Endothelial cell of umbilical vein (primary cell): ENCODE data around the gene PDCD1. TPM values are rescaled to one million over a fixed set of nuclear protein-coding genes. Genes with fewer than 3 reads are reported as not detected.

Experiments used
- BruUV-seq: library from RNA; stranded (reverse); fragments of 400-500 nt; replicated peaks from 2 replicates; lab custom pipeline; 2021; lab: Mats Ljungman, UMichigan
- CTCF ChIA-PET: fragments of 300-600, 350-600 bp; sonication (Branson Sonifier 250); formaldehyde crosslinking; loops from one replicate; lab custom pipeline; 2021; ENCODE audit warnings: antibody characterized with exemption, inconsistent platforms; lab: Charles Lee
- POLR2A ChIA-PET: fragments of 300-600, 350-600 bp; sonication (Branson Sonifier 250); formaldehyde crosslinking; loops from one replicate; lab custom pipeline; 2021; ENCODE audit warnings: antibody characterized with exemption, inconsistent platforms; lab: Charles Lee
- DNase-seq: peaks from one replicate; pipeline ENCODE4 v3.0.0-alpha.2; 2011; ENCODE audit warnings: low read depth, low spot score
- FAIRE-seq: peaks from 2 replicates; lab custom pipeline; 2011; peaks lifted over from hg19 to GRCh38; lab: Jason Lieb, UNC
- H2AFZ ChIP-seq: 2 replicates; pipeline ENCODE4 v1.6.0; 2012; ENCODE audit warnings: low read depth, low read length, control low read depth, inconsistent platforms
- H3K27ac ChIP-seq: 2 replicates; pipeline ENCODE4 v1.5.1; 2011; ENCODE audit warnings: low read depth, mild to moderate bottlenecking, control low read depth, low read length, moderate library complexity; ENCODE audit not compliant: insufficient read depth
- H3K27me3 ChIP-seq, 2 experiments: 2 replicates each; pipeline versions ENCODE4 v1.6.0 to v1.6.1; 2011; ENCODE audit warnings: low read length in 2 of 2, mixed read lengths in 1 of 2; ENCODE audit not compliant: control insufficient read depth in 2 of 2, insufficient read depth in 2 of 2
- H3K36me3 ChIP-seq, 2 experiments: 2 replicates in 1 of 2; 3 replicates in 1 of 2; pipeline ENCODE4 v1.5.1; 2011; ENCODE audit warnings: low read length in 2 of 2, mild to moderate bottlenecking in 1 of 2, moderate library complexity in 1 of 2; ENCODE audit not compliant: control insufficient read depth in 2 of 2, insufficient read depth in 2 of 2; ENCODE audit errors: extremely low read depth in 1 of 2
- H3K4me1 ChIP-seq: 3 replicates; pipeline ENCODE4 v1.5.1; 2011; ENCODE audit warnings: mild to moderate bottlenecking, low read length; ENCODE audit not compliant: control insufficient read depth, insufficient read depth; ENCODE audit errors: extremely low read depth
- H3K4me2 ChIP-seq: 2 replicates; pipeline ENCODE4 v1.6.1; 2011; ENCODE audit warnings: low read length, control low read depth, mixed read lengths; ENCODE audit not compliant: insufficient read depth
- H3K4me3 ChIP-seq, 3 experiments: fragments of 200-600 bp in 1 of 3; sonication (generic), shearing (Covaris generic) in 1 of 3; replicated peaks in 1 of 3; 2 replicates each; pipeline ENCODE4 v1.5.1; 2011 to 2016; ENCODE audit warnings: control low read depth in 3 of 3, low read length in 3 of 3, mild to moderate bottlenecking in 2 of 3, inconsistent platforms in 1 of 3, low read depth in 1 of 3, moderate library complexity in 1 of 3; ENCODE audit not compliant: insufficient read depth in 1 of 3
- H3K79me2 ChIP-seq: 2 replicates; pipeline ENCODE4 v1.6.0; 2012; ENCODE audit warnings: low read length, inconsistent platforms; ENCODE audit not compliant: control insufficient read depth, insufficient read depth
- H3K9ac ChIP-seq: replicated peaks from 2 replicates; pipeline ENCODE3; 2011; ENCODE audit warnings: low read length, control low read depth; ENCODE audit not compliant: insufficient read depth; ENCODE audit errors: extremely low read depth
- H3K9me1 ChIP-seq: replicated peaks from 3 replicates; pipeline ENCODE4 v1.6.0; 2011; ENCODE audit warnings: mild to moderate bottlenecking, low read length; ENCODE audit not compliant: control insufficient read depth, insufficient read depth; ENCODE audit errors: extremely low read depth
- H3K9me3 ChIP-seq: replicated peaks from 2 replicates; pipeline ENCODE4 v1.5.1; 2012; ENCODE audit warnings: low read length, inconsistent platforms; ENCODE audit not compliant: control insufficient read depth, insufficient read depth
- H4K20me1 ChIP-seq: replicated peaks from 2 replicates; pipeline ENCODE3; 2011; ENCODE audit warnings: mild to moderate bottlenecking, low read length; ENCODE audit not compliant: control insufficient read depth, insufficient read depth; ENCODE audit errors: extremely low read depth
- CTCF ChIP-seq, 2 donors: IDR thresholded peaks; 1 replicate in 1 of 2; 2 replicates in 1 of 2; pipeline ENCODE4 v1.5.1; 2011; ENCODE audit warnings: low read length in 2 of 2, mild to moderate bottlenecking in 2 of 2, moderate library complexity in 2 of 2, control low read depth in 1 of 2, inconsistent platforms in 1 of 2, low read depth in 1 of 2; ENCODE audit not compliant: insufficient read depth in 1 of 2; ENCODE audit errors: extremely low read depth in 1 of 2
- EZH2 ChIP-seq: IDR thresholded peaks from 2 replicates; pipeline ENCODE4 v1.6.1; 2012; ENCODE audit warnings: borderline replicate concordance, low read depth, mild to moderate bottlenecking, moderate library complexity, low read length, inconsistent platforms; ENCODE audit not compliant: severe bottlenecking
- FOS ChIP-seq: IDR thresholded peaks from 2 replicates; pipeline ENCODE4 v1.6.1; 2011; ENCODE audit warnings: mild to moderate bottlenecking, low read length, moderate library complexity, borderline replicate concordance; ENCODE audit not compliant: insufficient read depth
- GATA2 ChIP-seq: IDR thresholded peaks from 2 replicates; pipeline ENCODE4 v1.7.0; 2011; ENCODE audit warnings: low read depth, mild to moderate bottlenecking, moderate library complexity, mixed read lengths, low read length; ENCODE audit not compliant: insufficient read length, insufficient read depth
- JUN ChIP-seq: IDR thresholded peaks from 2 replicates; pipeline ENCODE4 v1.6.1; 2011; ENCODE audit warnings: borderline replicate concordance, low read depth; ENCODE audit not compliant: insufficient read length, insufficient read depth
- MAX ChIP-seq: IDR thresholded peaks from 2 replicates; pipeline ENCODE4 v1.6.1; 2011; ENCODE audit not compliant: insufficient read depth, insufficient read length
- MYC ChIP-seq: IDR thresholded peaks from one replicate; pipeline ENCODE4 v1.6.1; 2011; ENCODE audit warnings: mild to moderate bottlenecking, low read depth, low read length
- POLR2A ChIP-seq: IDR thresholded peaks from 2 replicates; pipeline ENCODE4 v1.6.1; 2012; ENCODE audit warnings: low read depth, mild to moderate bottlenecking, control low read depth, low read length
- POLR2AphosphoS5 ChIP-seq: IDR thresholded peaks from 2 replicates; pipeline ENCODE4 v1.6.1; 2012; ENCODE audit warnings: low read depth, mild to moderate bottlenecking, control low read depth, low read length, moderate library complexity; ENCODE audit not compliant: insufficient read depth
- dilution Hi-C: fragments of 300-500 bp; cut with MboI; formaldehyde crosslinking; loops from one replicate; pipeline ENCODE4 v1.15.0; 2019; ENCODE audit warnings: low sequenced_read_pairs; ENCODE audit not compliant: extremely low pct_ligation_motif_present
- intact Hi-C: fragments of 100-400 bp; cut with micrococcal nuclease; formaldehyde crosslinking; loops from one replicate; pipeline ENCODE4 v1.10.0; 2022
- polyA plus RNA-seq, 4 experiments: library from polyadenylated mRNA; depleted of rRNA in 3 of 4; stranded (reverse) in 3 of 4; unstranded in 1 of 4; fragments of >200 nt; gene quantifications; 2 replicates each; pipeline versions ENCODE4 v1.2.1 to v1.2.3, GENCODE V29; 2011 to 2012; ENCODE audit warnings: missing spikeins in 1 of 4
- total RNA-seq: library from RNA; stranded (reverse); gene quantifications from 2 replicates; pipeline ENCODE4 v1.2.3, GENCODE V29; 2021

PDCD1 gene
- total and polyA plus RNA-seq, 2 donors (not counting 3 experiments of a cell fraction or from before 2014, with no cell fraction given): not detected

- intact Hi-C loops: loop anchor here (10.0 kb wide), 1 partner anchor 367 kb away; the partner anchor contains the start of gene STK25
These were observed 13.0 kb upstream of the PDCD1 start for GRCh38 chr2:241871538-241872312.

More at GRCh38 chr2:241871538-241872312, 13.0 kb upstream of the PDCD1 start:
- no TSS peak for BruUV-seq
- dilution Hi-C loops: no loop called here
- H3K27ac ChIP-seq: no peak overlapping the region
- ChIA-PET CTCF (no interaction called here), POLR2A (no interaction called here)
- no peak overlapping the region for H3K4me3 ChIP-seq
- H3K9me3 ChIP-seq: no peaks in the 10 kb centered on the region
- no peaks in the 10 kb centered on the region for H4K20me1 ChIP-seq
- no peak for TF ChIP-seq JUN
- no peak for TF ChIP-seq EZH2
- no peak for TF ChIP-seq FOS
- TF ChIP-seq GATA2: no peak
- no peak for TF ChIP-seq POLR2AphosphoS5
- TF ChIP-seq MAX: no peak
- no peak for TF ChIP-seq POLR2A
- TF ChIP-seq CTCF (IDR thresholded peaks at IDR 0.05; ENCODE audit: extremely low read depth in 1 of 2, insufficient read depth in 1 of 2, low read depth in 1 of 2, low read length in 2 of 2): no peak
- no peak for TF ChIP-seq MYC
- H3K36me3 ChIP-seq: no peaks in the 10 kb centered on the region
- H3K27me3 ChIP-seq: no peaks in the 10 kb centered on the region
- no peaks in the 10 kb centered on the region for H3K79me2 ChIP-seq
- no peak overlapping the region for H3K9ac ChIP-seq
- FAIRE-seq (no peak), DNase-seq (no peak)
- no peak overlapping the region for H3K4me2 ChIP-seq
- H3K9me1 ChIP-seq: no peaks in the 10 kb centered on the region
- no peaks in the 10 kb centered on the region for H3K4me1 ChIP-seq
- no peak overlapping the region for H2AFZ ChIP-seq
